Peyer's patch (tissue), 4 donors: ENCODE measurements around the gene KAZN.

Experiments
- CTCF ChIP-seq, 6 experiments: fragments of 450-650 bp in 4 of 6; fragments of 200-600 bp in 2 of 6; sonication (generic) in 1 of 6; IDR thresholded peaks; one replicate each; pipeline ENCODE4 v1.5.1; 2017 to 2019; ENCODE audit warnings: antibody characterized with exemption in 6 of 6, mild to moderate bottlenecking in 3 of 6, moderate library complexity in 1 of 6
- POLR2A ChIP-seq, 2 donors: fragments of 450-650 bp; IDR thresholded peaks; one replicate each; pipeline ENCODE4 v1.5.1; 2017; ENCODE audit warnings: antibody characterized with exemption in 2 of 2, mild to moderate bottlenecking in 2 of 2, moderate library complexity in 2 of 2

- TF ChIP-seq CTCF (IDR thresholded peaks at IDR 0.05) (no peak), POLR2A (IDR thresholded peaks at IDR 0.05) (no peak)
Observed at GRCh38 chr1:15000671-15001070, 402.2 kb downstream of the KAZN start.
